H9 (cell line): Measurements from ENCODE around the gene COPG1. TPM values are rescaled to one million over a fixed set of nuclear protein-coding genes. Genes with fewer than 3 reads are reported as not detected.

ENCODE experiments used
- DNase-seq: peaks from one replicate; pipeline ENCODE4 v3.0.0-alpha.2; 2017
- H2AFZ ChIP-seq: one replicate; pipeline ENCODE4 v1.6.1; 2013; ENCODE audit warnings: mild to moderate bottlenecking, low read length, control low read depth, moderate library complexity
- H2AK5ac ChIP-seq: 2 replicates; pipeline ENCODE4 v1.6.1; 2013; ENCODE audit warnings: low read length, control low read depth, mixed read lengths; ENCODE audit not compliant: insufficient read length
- H2BK120ac ChIP-seq: one replicate; pipeline ENCODE4 v1.6.1; 2013; ENCODE audit warnings: low read depth, mild to moderate bottlenecking, low read length, control low read depth, inconsistent platforms; ENCODE audit not compliant: poor library complexity, severe bottlenecking
- H2BK12ac ChIP-seq: 2 replicates; pipeline ENCODE4 v1.6.1; 2013; ENCODE audit warnings: low read length, control low read depth, mixed read lengths, low read depth; ENCODE audit not compliant: insufficient read length
- H2BK15ac ChIP-seq: 2 replicates; pipeline ENCODE4 v1.6.1; 2013; ENCODE audit warnings: low read depth, low read length, control low read depth
- H2BK20ac ChIP-seq: one replicate; pipeline ENCODE4 v1.6.1; 2013; ENCODE audit warnings: low read depth, mild to moderate bottlenecking, low read length, control low read depth, inconsistent platforms; ENCODE audit not compliant: poor library complexity, severe bottlenecking
- H2BK5ac ChIP-seq: 2 replicates; pipeline ENCODE4 v1.6.1; 2013; ENCODE audit warnings: low read length, control low read depth, mixed read lengths; ENCODE audit not compliant: insufficient read length
- H3K14ac ChIP-seq: 2 replicates; pipeline ENCODE4 v1.6.1; 2013; ENCODE audit warnings: low read length, control low read depth; ENCODE audit not compliant: insufficient read depth
- H3K18ac ChIP-seq: 2 replicates; pipeline ENCODE4 v1.6.1; 2013; ENCODE audit warnings: low read depth, mild to moderate bottlenecking, mixed read lengths, low read length, control low read depth; ENCODE audit not compliant: insufficient read length
- H3K23ac ChIP-seq: 2 replicates; pipeline ENCODE4 v1.6.1; 2013; ENCODE audit warnings: low read length, control low read depth, mixed read lengths, low read depth; ENCODE audit not compliant: insufficient read length
- H3K23me2 ChIP-seq: 2 replicates; pipeline ENCODE4 v1.6.1; 2013; ENCODE audit warnings: low read depth, mild to moderate bottlenecking, mixed read lengths, low read length, control low read depth; ENCODE audit not compliant: insufficient read length, poor library complexity, severe bottlenecking
- H3K27ac ChIP-seq: 2 replicates; pipeline ENCODE4 v1.5.1; 2013; ENCODE audit warnings: low read length, control low read depth, mixed read lengths, low read depth; ENCODE audit not compliant: insufficient read length
- H3K27me3 ChIP-seq: 2 replicates; pipeline ENCODE4 v1.6.1; 2013; ENCODE audit warnings: low read length, control low read depth, inconsistent platforms; ENCODE audit not compliant: insufficient read depth
- H3K4ac ChIP-seq: 2 replicates; pipeline ENCODE4 v1.6.1; 2013; ENCODE audit warnings: low read depth, mild to moderate bottlenecking, control low read depth, inconsistent platforms, low read length, moderate library complexity
- H3K4me1 ChIP-seq: 2 replicates; pipeline ENCODE4 v1.6.1; 2013; ENCODE audit warnings: low read length, control low read depth, inconsistent platforms; ENCODE audit not compliant: insufficient read depth
- H3K4me2 ChIP-seq: 2 replicates; pipeline ENCODE4 v1.6.1; 2013; ENCODE audit warnings: low read length, control low read depth, mixed read lengths; ENCODE audit not compliant: insufficient read length, insufficient read depth
- H3K56ac ChIP-seq: 2 replicates; pipeline ENCODE4 v1.6.1; 2013; ENCODE audit warnings: low read depth, mild to moderate bottlenecking, mixed read lengths, low read length, control low read depth; ENCODE audit not compliant: insufficient read length
- H3K79me1 ChIP-seq: 2 replicates; pipeline ENCODE4 v1.6.1; 2013; ENCODE audit warnings: low read depth, mild to moderate bottlenecking, moderate library complexity, low read length, control low read depth, inconsistent platforms; ENCODE audit not compliant: insufficient read depth, poor library complexity, severe bottlenecking
- H3K79me2 ChIP-seq: 2 replicates; pipeline ENCODE4 v1.6.1; 2013; ENCODE audit warnings: low read length, control low read depth, inconsistent platforms; ENCODE audit not compliant: insufficient read depth
- H3K9ac ChIP-seq: 2 replicates; pipeline ENCODE4 v1.6.1; 2013; ENCODE audit warnings: low read length, control low read depth, mixed read lengths; ENCODE audit not compliant: insufficient read length; ENCODE audit errors: extremely low read depth
- H3K9me3 ChIP-seq: one replicate; pipeline ENCODE4 v1.6.1; 2013; ENCODE audit warnings: low read depth, low read length, inconsistent platforms; ENCODE audit not compliant: control insufficient read depth
- H3T11ph ChIP-seq: one replicate; pipeline ENCODE4 v1.6.1; 2013; ENCODE audit warnings: mild to moderate bottlenecking, low read length, control low read depth, inconsistent platforms
- H4K20me1 ChIP-seq: one replicate; pipeline ENCODE4 v1.6.1; 2013; ENCODE audit not compliant: control insufficient read depth, insufficient read length, insufficient read depth
- H4K5ac ChIP-seq: 2 replicates; pipeline ENCODE4 v1.6.1; 2013; ENCODE audit warnings: low read depth, mild to moderate bottlenecking, mixed read lengths, low read length, control low read depth; ENCODE audit not compliant: insufficient read length
- H4K8ac ChIP-seq: replicated peaks from 2 replicates; pipeline ENCODE4 v1.6.1; 2013; ENCODE audit warnings: low read length, control low read depth, mixed read lengths, low read depth; ENCODE audit not compliant: insufficient read length
- H4K91ac ChIP-seq: 2 replicates; pipeline ENCODE4 v1.6.1; 2013; ENCODE audit warnings: low read depth, mild to moderate bottlenecking, moderate library complexity, mixed read lengths, low read length, control low read depth; ENCODE audit not compliant: insufficient read length
- H3K27ac Mint-ChIP-seq, 3 experiments: 2 replicates in 2 of 3; 3 replicates in 1 of 3; pipeline ENCODE4 v1.8.0; 2020 to 2021; ENCODE audit warnings: mixed read lengths in 3 of 3, mild to moderate bottlenecking in 1 of 3, moderate library complexity in 1 of 3
- H3K27me3 Mint-ChIP-seq: 2 replicates; pipeline ENCODE4 v1.8.0; 2021; ENCODE audit warnings: low read depth, mild to moderate bottlenecking, moderate library complexity, mixed read lengths
- H3K36me3 Mint-ChIP-seq, 3 experiments: 2 replicates in 2 of 3; 3 replicates in 1 of 3; pipeline ENCODE4 v1.8.0; 2020 to 2021; ENCODE audit warnings: low read depth in 3 of 3, mixed read lengths in 3 of 3; ENCODE audit not compliant: insufficient read depth in 1 of 3
- H3K4me1 Mint-ChIP-seq, 2 experiments: 2 replicates each; pipeline ENCODE4 v1.8.0; 2020; ENCODE audit warnings: mixed read lengths in 2 of 2
- H3K4me3 Mint-ChIP-seq, 2 experiments: 2 replicates in 1 of 2; 3 replicates in 1 of 2; pipeline ENCODE4 v1.8.0; 2020 to 2021; ENCODE audit warnings: mild to moderate bottlenecking in 2 of 2, mixed read lengths in 2 of 2, moderate library complexity in 1 of 2
- H3K9me3 Mint-ChIP-seq, 2 experiments: 2 replicates in 1 of 2; 3 replicates in 1 of 2; pipeline ENCODE4 v1.8.0; 2020; ENCODE audit warnings: mild to moderate bottlenecking in 2 of 2, mixed read lengths in 2 of 2, moderate library complexity in 1 of 2
- CTCF ChIP-seq: fragments of 200-600 bp; sonication (generic); conservative IDR thresholded peaks from 3 replicates; pipeline ENCODE4 v1.8.0; 2021; ENCODE audit warnings: antibody characterized with exemption, mild to moderate bottlenecking
- WGBS: extraction: QIAGEN DNeasy Blood & Tissue Kit; methylation state at CpG from one replicate; pipeline ENCODE4 v1.1.7; 2013; ENCODE audit warnings: missing lambda C conversion rate, low lambda C conversion rate, mixed read lengths; ENCODE audit not compliant: insufficient read length; ENCODE audit errors: extremely low coverage; 5-methylcytosine and 5-hydroxymethylcytosine counted together
- total RNA-seq: library from RNA; stranded (reverse); gene quantifications from 2 replicates; pipeline ENCODE4 v1.2.1, GENCODE V29; 2021

COPG1 gene
- total RNA-seq, 1 experiment from 2014 or later, result 147 TPM

GRCh38 chr3:129254536-129255230 is 5.3 kb downstream of the COPG1 start:
- H3K4me1 ChIP-seq, result no peaks in the 10 kb centered on the region; the same call in 1 of the 2 replicates
- Mint-ChIP-seq H3K4me1 (peaks cover 8% of the 10 kb centered on the region in 2 experiments), H3K36me3 (peaks cover 50 to 87% (median 74%) of the 10 kb centered on the region in 3 experiments), H3K4me3 (no peak overlapping the region), H3K27me3 (no peaks in the 10 kb centered on the region), H3K9me3 (no peaks in the 10 kb centered on the region), H3K27ac (peak overlapping the region in 1 of 3 experiments; percentile 53; a peak in 1 of 7 replicates)
- no peak overlapping the region for H2BK5ac ChIP-seq
- H4K5ac ChIP-seq, result no peak overlapping the region
- H3K9me3 ChIP-seq, result no peaks in the 10 kb centered on the region
- H2BK15ac ChIP-seq, result no peak overlapping the region
- H3K4ac ChIP-seq, result no peak overlapping the region
- H4K91ac ChIP-seq, result no peak overlapping the region
- no peak overlapping the region for H3K23ac ChIP-seq
- H3K27me3 ChIP-seq, result no peaks in the 10 kb centered on the region
- no peak overlapping the region for H2BK20ac ChIP-seq
- H2AK5ac ChIP-seq, result no peak overlapping the region
- no CpG with 5 or more reads among the region's 12 CpGs for WGBS
- H3K18ac ChIP-seq, result no peak overlapping the region
- H3K9ac ChIP-seq, result no peak overlapping the region
- no peak overlapping the region for H4K8ac ChIP-seq
- H2AFZ ChIP-seq, result no peak overlapping the region
- no peak overlapping the region for H3K56ac ChIP-seq
- TF ChIP-seq CTCF, result no peak
- H4K20me1 ChIP-seq, result no peaks in the 10 kb centered on the region
- no peak overlapping the region for H3K4me2 ChIP-seq
- H2BK12ac ChIP-seq, result no peak overlapping the region
- peaks cover 1% of the 10 kb centered on the region; the same call in 1 of the 2 replicates for H3K79me2 ChIP-seq
- no peak overlapping the region for H2BK120ac ChIP-seq
- no peak overlapping the region for H3K27ac ChIP-seq
- peaks cover 6% of the 10 kb centered on the region for H3K79me1 ChIP-seq
- H3K23me2 ChIP-seq, result peaks cover under 1% of the 10 kb centered on the region
- DNase-seq, result no peak
- no peak overlapping the region for H3T11ph ChIP-seq
- H3K14ac ChIP-seq, result no peak overlapping the region
